Ishikawa (cell line): ENCODE measurements around the gene COL28A1.

Source experiments
- MAX ChIP-seq: IDR thresholded peaks from 2 replicates; pipeline ENCODE4 v1.6.1; 2012
- REST ChIP-seq: IDR thresholded peaks from 2 replicates; pipeline ENCODE4 v1.6.1; 2012; ENCODE audit warnings: low read depth, mild to moderate bottlenecking
- TEAD4 ChIP-seq: IDR thresholded peaks from 2 replicates; pipeline ENCODE4 v1.6.1; 2012
- YY1 ChIP-seq: IDR thresholded peaks from 2 replicates; pipeline ENCODE4 v1.6.1; 2012; ENCODE audit warnings: low read depth

DNA sequence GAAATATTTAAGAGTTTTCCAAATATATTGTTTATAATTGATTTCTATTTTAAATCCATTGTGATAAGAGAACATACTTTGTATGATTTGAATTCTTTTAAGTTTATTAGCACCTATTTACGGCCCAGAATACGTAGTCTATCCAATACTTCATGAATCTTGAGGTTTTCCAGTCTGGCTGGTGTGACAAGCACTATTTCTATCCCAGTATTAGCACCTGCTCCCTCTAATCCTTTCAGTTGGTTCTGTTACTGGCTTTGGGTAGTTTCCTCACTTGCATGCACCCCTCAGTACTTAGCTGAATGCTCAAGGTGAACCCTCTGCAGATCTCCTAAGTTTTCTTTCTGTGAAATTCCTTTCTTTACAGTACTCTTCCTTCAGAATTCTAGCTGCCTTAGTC is 186.5 kb downstream of the COL28A1 start:
- TF ChIP-seq REST: no peak
- TF ChIP-seq YY1: no peak
- TF ChIP-seq MAX: no peak
- TF ChIP-seq TEAD4: no peak
